Measurements from ENCODE around the gene NDUFB8.

- TF ChIP-seq CTCF (IDR thresholded peaks at IDR 0.05) (peak; percentile 97), EZH2 (IDR thresholded peaks at IDR 0.05) (peak; percentile 52)
These were observed 47.4 kb downstream of the NDUFB8 start for GRCh38 chr10:100482181-100482833.
